NCI-H526 (cell line): ENCODE measurements around the gene EFHD2.
"Not testable (repeated sequence)": the region's sequence is repeated elsewhere in the genome, so short reads cannot be mapped to it uniquely, and the experiment has no call there.

ENCODE experiments used
- DNase-seq, 2 experiments: peaks; one replicate each; lab custom pipeline; 2025; lab: John Stamatoyannopoulos, UW

Gene EFHD2

GRCh38 chr1:15430787-15431570 lies 21.3 kb downstream of the EFHD2 start:
- DNase-seq, result peak; percentile 23 to 67

GRCh38 chr1:15431571-15431948 lies 21.9 kb downstream of the EFHD2 start:
- no peak for DNase-seq

- DNase-seq, result no peak
These were observed 22.6 kb downstream of the EFHD2 start for GRCh38 chr1:15432324-15432723.

GRCh38 chr1:15433471-15433870 lies 23.8 kb downstream of the EFHD2 start:
- no peak for DNase-seq

- not testable (repeated sequence) for DNase-seq
These were observed 25.1 kb downstream of the EFHD2 start for GRCh38 chr1:15434739-15435138.

- no peak for DNase-seq
These were observed 25.8 kb downstream of the EFHD2 start for GRCh38 chr1:15435239-15436077.

GRCh38 chr1:15436881-15437442 lies 27.3 kb downstream of the EFHD2 start:
- DNase-seq, result no peak

GRCh38 chr1:15439325-15439724 lies 29.6 kb downstream of the EFHD2 start:
- no peak for DNase-seq

- DNase-seq, result no peak
These were observed 30.7 kb downstream of the EFHD2 start for GRCh38 chr1:15440357-15440756.

GRCh38 chr1:15441247-15441646 lies 31.6 kb downstream of the EFHD2 start:
- DNase-seq, result no peak

GRCh38 chr1:15442119-15442518 lies 32.4 kb downstream of the EFHD2 start:
- DNase-seq, result no peak

- no peak for DNase-seq
These were observed 33.1 kb downstream of the EFHD2 start for GRCh38 chr1:15442759-15443158.

GRCh38 chr1:15443281-15443680 lies 33.6 kb downstream of the EFHD2 start:
- no peak for DNase-seq

GRCh38 chr1:15444468-15445389 lies 35.0 kb downstream of the EFHD2 start:
- no peak for DNase-seq

- DNase-seq, result no peak
These were observed 35.9 kb downstream of the EFHD2 start for GRCh38 chr1:15445390-15446122.

- no peak for DNase-seq
These were observed 36.5 kb downstream of the EFHD2 start for GRCh38 chr1:15446212-15446611.

GRCh38 chr1:15448877-15449462 lies 39.3 kb downstream of the EFHD2 start:
- no peak for DNase-seq

GRCh38 chr1:15449567-15449966 lies 39.9 kb downstream of the EFHD2 start:
- DNase-seq, result no peak

GRCh38 chr1:15451014-15451722 lies 41.5 kb downstream of the EFHD2 start:
- no peak for DNase-seq

GRCh38 chr1:15452216-15452615 lies 42.5 kb downstream of the EFHD2 start:
- DNase-seq, result no peak
